ENCODE measurements around the gene HDHD3. TPM values are rescaled to one million over a fixed set of nuclear protein-coding genes. Genes with fewer than 3 reads are reported as not detected.

The HDHD3 gene
- total RNA-seq, 3 donors from 2014 or later (not counting 1 experiment from before 2014, with no cell fraction given), result 6.1 to 11.8 (median 9.6) TPM

DNA sequence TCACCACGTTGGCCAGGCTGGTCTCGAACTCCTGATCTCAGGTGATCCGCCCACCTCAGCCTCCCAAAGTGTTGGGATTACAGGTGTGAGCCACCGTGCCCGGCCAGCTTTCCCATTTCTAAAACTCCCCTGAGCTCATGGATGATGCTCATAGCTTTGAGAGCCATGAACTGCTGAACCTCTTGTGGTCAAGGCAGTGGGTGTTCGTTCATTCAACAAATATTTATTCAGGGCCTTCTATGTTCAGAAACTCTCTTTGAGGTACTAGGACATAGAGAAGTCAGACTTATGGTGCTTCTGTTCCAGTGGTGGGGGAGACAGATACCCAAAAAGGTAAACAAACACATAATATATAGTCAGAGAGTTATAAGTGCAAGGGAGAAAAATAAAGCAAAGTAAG lies 24.8 kb downstream of the HDHD3 start:
- no peaks in the 10 kb centered on the region for H3K36me3 Mint-ChIP-seq
- H3K4me3 ChIP-seq (ENCODE audit: low read length), result no peak overlapping the region
- no peak for ATAC-seq
- TF ChIP-seq, protein P1, sequence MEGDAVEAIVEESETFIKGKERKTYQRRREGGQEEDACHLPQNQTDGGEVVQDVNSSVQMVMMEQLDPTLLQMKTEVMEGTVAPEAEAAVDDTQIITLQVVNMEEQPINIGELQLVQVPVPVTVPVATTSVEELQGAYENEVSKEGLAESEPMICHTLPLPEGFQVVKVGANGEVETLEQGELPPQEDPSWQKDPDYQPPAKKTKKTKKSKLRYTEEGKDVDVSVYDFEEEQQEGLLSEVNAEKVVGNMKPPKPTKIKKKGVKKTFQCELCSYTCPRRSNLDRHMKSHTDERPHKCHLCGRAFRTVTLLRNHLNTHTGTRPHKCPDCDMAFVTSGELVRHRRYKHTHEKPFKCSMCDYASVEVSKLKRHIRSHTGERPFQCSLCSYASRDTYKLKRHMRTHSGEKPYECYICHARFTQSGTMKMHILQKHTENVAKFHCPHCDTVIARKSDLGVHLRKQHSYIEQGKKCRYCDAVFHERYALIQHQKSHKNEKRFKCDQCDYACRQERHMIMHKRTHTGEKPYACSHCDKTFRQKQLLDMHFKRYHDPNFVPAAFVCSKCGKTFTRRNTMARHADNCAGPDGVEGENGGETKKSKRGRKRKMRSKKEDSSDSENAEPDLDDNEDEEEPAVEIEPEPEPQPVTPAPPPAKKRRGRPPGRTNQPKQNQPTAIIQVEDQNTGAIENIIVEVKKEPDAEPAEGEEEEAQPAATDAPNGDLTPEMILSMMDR (IDR thresholded peaks at IDR 0.05), result no peak
- H3K27ac ChIP-seq (ENCODE audit: low read length), result no peak overlapping the region
- H3K27me3 ChIP-seq (ENCODE audit: control insufficient read depth, insufficient read depth, low read length), result peaks cover 3% of the 10 kb centered on the region
- no peaks in the 10 kb centered on the region for H3K9me3 Mint-ChIP-seq
- H3K4me1 ChIP-seq (ENCODE audit: control insufficient read depth, insufficient read depth, low read length), result peaks cover 32% of the 10 kb centered on the region
- no peak for DNase-seq
- no peaks in the 10 kb centered on the region for H3K9me3 ChIP-seq (ENCODE audit: control insufficient read depth, insufficient read depth, low read length)
- no peaks in the 10 kb centered on the region for H3K27me3 Mint-ChIP-seq (ENCODE audit: low read depth in 2 of 2)
- no peak overlapping the region for H3K4me3 Mint-ChIP-seq
- H3K4me1 Mint-ChIP-seq, result peaks cover 28 to 29% of the 10 kb centered on the region in 2 donors
- 94% methylated on average over 6 of the region's 6 CpGs for WGBS (ENCODE audit: insufficient coverage)
- intact Hi-C loops (cut with micrococcal nuclease), result no loop called here
- H3K36me3 ChIP-seq (ENCODE audit: control insufficient read depth, insufficient read depth, low read length), result no peaks in the 10 kb centered on the region
- H3K27ac Mint-ChIP-seq, result peak overlapping the region in 1 of 2 donors; percentile 3

DNA sequence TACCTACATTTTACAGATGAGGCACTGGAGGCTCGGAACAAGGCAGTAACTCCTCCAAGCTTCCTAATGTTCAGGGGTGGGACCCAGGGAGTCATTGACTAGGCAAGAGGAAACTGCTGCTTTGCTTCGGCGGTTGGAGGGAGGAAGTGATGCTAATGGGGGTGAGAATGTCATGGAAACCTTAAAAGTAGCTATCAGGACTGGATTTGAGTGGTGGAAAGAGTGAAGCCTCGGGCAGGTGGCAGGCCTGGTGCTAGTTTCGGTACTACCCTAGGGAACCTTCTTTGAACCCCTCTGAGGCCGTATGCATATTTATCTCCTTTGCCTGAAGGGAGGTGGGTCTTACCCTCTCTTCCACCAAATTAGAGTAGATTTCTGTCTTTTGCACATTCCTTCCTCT lies 25.8 kb downstream of the HDHD3 start:
- H3K36me3 Mint-ChIP-seq, result no peaks in the 10 kb centered on the region
- peaks cover 28 to 29% of the 10 kb centered on the region in 2 donors for H3K4me1 Mint-ChIP-seq
- DNase-seq (peak; percentile 26 to 48), ATAC-seq (peak; percentile 35 to 57 (median 41))
- WGBS (ENCODE audit: insufficient coverage), result 11% methylated on average over 5 of the region's 6 CpGs
- intact Hi-C loops (cut with micrococcal nuclease), result no loop called here
- no peaks in the 10 kb centered on the region for H3K9me3 Mint-ChIP-seq
- Histone ChIP-seq H3K4me1 (ENCODE audit: control insufficient read depth, insufficient read depth, low read length) (peaks cover 32% of the 10 kb centered on the region), H3K9me3 (ENCODE audit: control insufficient read depth, insufficient read depth, low read length) (no peaks in the 10 kb centered on the region), H3K27me3 (ENCODE audit: control insufficient read depth, insufficient read depth, low read length) (peaks cover 3% of the 10 kb centered on the region), H3K4me3 (ENCODE audit: low read length) (no peak overlapping the region), H3K36me3 (ENCODE audit: control insufficient read depth, insufficient read depth, low read length) (no peaks in the 10 kb centered on the region), H3K27ac (ENCODE audit: low read length) (no peak overlapping the region)
- H3K4me3 Mint-ChIP-seq, result peak overlapping the region; percentile 89
- H3K27ac Mint-ChIP-seq, result peak overlapping the region; percentile 82
- TF ChIP-seq, protein P1 (IDR thresholded peaks at IDR 0.05), result no peak
- H3K27me3 Mint-ChIP-seq (ENCODE audit: low read depth in 2 of 2), result no peaks in the 10 kb centered on the region

DNA sequence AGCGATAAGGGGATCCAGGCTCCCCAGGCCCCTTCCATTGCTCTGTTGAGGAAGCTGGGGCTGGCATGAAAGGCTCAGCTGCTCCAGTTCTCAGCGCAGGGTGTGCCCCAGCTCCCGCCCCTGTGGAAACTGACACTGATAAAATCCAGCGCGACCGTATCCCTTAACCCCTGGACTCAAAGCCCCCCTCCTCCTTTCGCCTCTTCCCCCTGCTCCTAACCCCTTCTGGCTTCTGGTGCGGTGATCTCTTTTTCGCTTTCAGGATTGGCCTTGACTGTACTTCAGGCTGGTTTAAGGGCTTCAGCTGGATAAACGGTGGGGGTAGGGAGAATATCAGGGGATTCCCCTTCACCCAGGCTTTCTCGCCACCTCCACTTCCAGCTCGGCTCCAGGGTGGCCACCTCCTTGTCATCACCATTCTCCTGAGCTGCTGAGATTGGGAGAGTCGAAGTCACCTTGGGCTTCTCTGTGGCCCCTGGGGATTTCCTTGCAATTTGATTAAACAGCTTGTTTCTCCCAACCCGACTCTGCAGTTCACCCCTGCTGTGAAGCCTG lies 26.6 kb downstream of the HDHD3 start:
- H3K4me1 Mint-ChIP-seq, result peaks cover 28 to 29% of the 10 kb centered on the region in 2 donors
- Histone ChIP-seq H3K4me3 (ENCODE audit: low read length) (peak overlapping the region; percentile 39), H3K9me3 (ENCODE audit: control insufficient read depth, insufficient read depth, low read length) (no peaks in the 10 kb centered on the region), H3K27ac (ENCODE audit: low read length) (no peak overlapping the region), H3K4me1 (ENCODE audit: control insufficient read depth, insufficient read depth, low read length) (peaks cover 32% of the 10 kb centered on the region), H3K36me3 (ENCODE audit: control insufficient read depth, insufficient read depth, low read length) (no peaks in the 10 kb centered on the region), H3K27me3 (ENCODE audit: control insufficient read depth, insufficient read depth, low read length) (peaks cover 3% of the 10 kb centered on the region)
- H3K27me3 Mint-ChIP-seq (ENCODE audit: low read depth in 2 of 2), result no peaks in the 10 kb centered on the region
- no peaks in the 10 kb centered on the region for H3K9me3 Mint-ChIP-seq
- TF ChIP-seq, protein P1 (IDR thresholded peaks at IDR 0.05), result no peak
- peak overlapping the region; percentile 82 for H3K27ac Mint-ChIP-seq
- H3K4me3 Mint-ChIP-seq, result peak overlapping the region; percentile 89
- peak in 2 of 3 donors; percentile 34 to 49 for ATAC-seq
- 9% methylated on average over 12 of the region's 14 CpGs for whole genome bisulfite sequencing (ENCODE audit: insufficient coverage)
- H3K36me3 Mint-ChIP-seq, result no peaks in the 10 kb centered on the region
- DNase-seq, result peak; percentile 22 to 26
- intact Hi-C loops (cut with micrococcal nuclease), result no loop called here

All from natural killer cell (primary cell).